Lower lobe of right lung (tissue), 2 donors: ENCODE measurements around the gene TSPAN9. TPM values are rescaled to one million over a fixed set of nuclear protein-coding genes. Genes with fewer than 3 reads are reported as not detected.

Experiments used
- ATAC-seq, 2 donors: fragments of 200-7000 bp; cut with Tn5 transposase; one replicate each; pipeline ENCODE4 v1.9.1; 2020 to 2022; ENCODE audit warnings: mild to moderate bottlenecking in 2 of 2, moderate library complexity in 2 of 2
- DNase-seq: peaks from one replicate; pipeline ENCODE4 v3.0.0-alpha.2; 2020
- H3K27ac ChIP-seq: fragments of 200-600 bp; one replicate; pipeline ENCODE4 v1.8.0; 2022
- H3K27me3 ChIP-seq: fragments of 200-600 bp; one replicate; pipeline ENCODE4 v1.8.0; 2022; ENCODE audit warnings: low read depth
- H3K36me3 ChIP-seq: fragments of 200-600 bp; one replicate; pipeline ENCODE4 v1.8.0; 2022; ENCODE audit warnings: mild to moderate bottlenecking
- H3K4me1 ChIP-seq: fragments of 200-600 bp; one replicate; pipeline ENCODE4 v1.8.0; 2022
- H3K4me3 ChIP-seq: fragments of 200-600 bp; one replicate; pipeline ENCODE4 v1.8.0; 2022; ENCODE audit warnings: mild to moderate bottlenecking
- H3K9me3 ChIP-seq: fragments of 200-600 bp; one replicate; pipeline ENCODE4 v1.8.0; 2022
- intact Hi-C: fragments of 100-400 bp; cut with DNase I; formaldehyde crosslinking; loops from one replicate; pipeline ENCODE4 v1.11.0; 2022
- total RNA-seq: library from RNA; stranded (reverse); fragmentation: NEBNext Ultra II Directional; extraction: Animal tissue kit (Norgen Biotek cat#: 25700); gene quantifications from one replicate; pipeline ENCODE4 v1.2.1, GENCODE V29; 2021
- TF ChIP-seq, protein P1 (sequence below): fragments of 200-600 bp; IDR thresholded peaks from one replicate; pipeline ENCODE4 v1.8.0; 2022; ENCODE audit warnings: antibody characterized with exemption, mild to moderate bottlenecking
- donor health status: DM: no; HTN: yes; CAD: no; lungs with severe emphysema.

Gene TSPAN9
- total RNA-seq, 1 donor from 2014 or later, result 61.1 TPM

DNA sequence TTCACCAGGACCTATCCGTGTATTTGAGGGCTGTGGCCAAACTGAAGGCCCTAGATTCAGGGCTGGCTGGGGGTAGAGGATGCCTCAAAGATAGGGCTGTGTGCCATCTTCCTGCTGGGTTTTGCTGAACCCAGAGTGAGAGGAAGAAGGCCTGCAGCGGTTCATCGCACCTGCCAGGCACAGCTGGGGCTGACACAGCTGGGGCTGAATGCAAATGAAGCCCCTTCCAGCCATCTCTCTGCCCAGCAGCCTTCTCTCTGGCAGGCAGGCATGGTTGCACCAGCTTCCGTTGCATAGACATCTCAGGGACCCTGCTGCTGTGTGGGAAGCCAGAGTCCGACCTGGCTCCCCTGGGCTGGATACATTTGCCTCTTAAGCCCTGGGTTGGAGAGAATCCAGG lies 152.4 kb downstream of the TSPAN9 start:
- H3K4me1 ChIP-seq, result peaks cover 22% of the 10 kb centered on the region
- ATAC-seq (no peak), DNase-seq (no peak)
- TF ChIP-seq, protein P1, sequence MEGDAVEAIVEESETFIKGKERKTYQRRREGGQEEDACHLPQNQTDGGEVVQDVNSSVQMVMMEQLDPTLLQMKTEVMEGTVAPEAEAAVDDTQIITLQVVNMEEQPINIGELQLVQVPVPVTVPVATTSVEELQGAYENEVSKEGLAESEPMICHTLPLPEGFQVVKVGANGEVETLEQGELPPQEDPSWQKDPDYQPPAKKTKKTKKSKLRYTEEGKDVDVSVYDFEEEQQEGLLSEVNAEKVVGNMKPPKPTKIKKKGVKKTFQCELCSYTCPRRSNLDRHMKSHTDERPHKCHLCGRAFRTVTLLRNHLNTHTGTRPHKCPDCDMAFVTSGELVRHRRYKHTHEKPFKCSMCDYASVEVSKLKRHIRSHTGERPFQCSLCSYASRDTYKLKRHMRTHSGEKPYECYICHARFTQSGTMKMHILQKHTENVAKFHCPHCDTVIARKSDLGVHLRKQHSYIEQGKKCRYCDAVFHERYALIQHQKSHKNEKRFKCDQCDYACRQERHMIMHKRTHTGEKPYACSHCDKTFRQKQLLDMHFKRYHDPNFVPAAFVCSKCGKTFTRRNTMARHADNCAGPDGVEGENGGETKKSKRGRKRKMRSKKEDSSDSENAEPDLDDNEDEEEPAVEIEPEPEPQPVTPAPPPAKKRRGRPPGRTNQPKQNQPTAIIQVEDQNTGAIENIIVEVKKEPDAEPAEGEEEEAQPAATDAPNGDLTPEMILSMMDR, result no peak
- H3K36me3 ChIP-seq, result no peaks in the 10 kb centered on the region
- intact Hi-C loops, result no loop called here
- no peak overlapping the region for H3K27ac ChIP-seq
- H3K27me3 ChIP-seq, result no peaks in the 10 kb centered on the region
- no peaks in the 10 kb centered on the region for H3K9me3 ChIP-seq
- no peak overlapping the region for H3K4me3 ChIP-seq

DNA sequence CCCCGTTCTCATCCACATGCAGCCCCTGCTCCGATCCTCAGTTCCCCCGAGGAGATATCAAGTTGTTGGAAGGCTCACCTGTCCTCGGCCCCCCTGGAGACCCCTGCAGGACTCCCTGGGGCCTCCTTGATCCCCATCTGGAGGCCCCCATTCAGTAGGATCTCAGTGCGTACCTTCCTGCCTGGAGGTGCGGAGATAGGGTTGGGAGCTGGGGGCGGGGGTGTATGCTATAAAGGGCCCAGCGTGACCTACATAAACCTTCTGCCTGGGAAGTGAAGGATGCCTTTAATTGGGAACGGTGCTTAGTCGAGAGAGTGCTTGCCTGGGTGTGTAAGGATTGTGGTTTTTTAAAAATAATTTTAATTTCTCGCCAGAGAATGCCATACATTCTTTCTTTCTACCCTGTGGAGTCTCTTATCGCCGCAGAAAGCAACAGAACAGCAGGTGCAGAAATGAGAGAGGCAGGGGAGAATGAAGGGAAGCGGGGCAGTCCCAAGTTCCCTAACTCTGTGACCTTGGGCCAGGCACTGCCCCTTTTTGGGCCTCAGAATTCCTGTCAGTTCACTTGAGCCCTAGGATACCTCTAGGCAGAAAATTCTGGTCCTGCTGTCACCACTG lies 153.7 kb downstream of the TSPAN9 start:
- no peaks in the 10 kb centered on the region for H3K27me3 ChIP-seq
- H3K9me3 ChIP-seq, result no peaks in the 10 kb centered on the region
- TF ChIP-seq, protein P1, result no peak
- no peak overlapping the region for H3K27ac ChIP-seq
- peaks cover 11% of the 10 kb centered on the region for H3K4me1 ChIP-seq
- no peak overlapping the region for H3K4me3 ChIP-seq
- intact Hi-C loops, result no loop called here
- DNase-seq, result no peak
- no peak for ATAC-seq
- H3K36me3 ChIP-seq, result no peaks in the 10 kb centered on the region

DNA sequence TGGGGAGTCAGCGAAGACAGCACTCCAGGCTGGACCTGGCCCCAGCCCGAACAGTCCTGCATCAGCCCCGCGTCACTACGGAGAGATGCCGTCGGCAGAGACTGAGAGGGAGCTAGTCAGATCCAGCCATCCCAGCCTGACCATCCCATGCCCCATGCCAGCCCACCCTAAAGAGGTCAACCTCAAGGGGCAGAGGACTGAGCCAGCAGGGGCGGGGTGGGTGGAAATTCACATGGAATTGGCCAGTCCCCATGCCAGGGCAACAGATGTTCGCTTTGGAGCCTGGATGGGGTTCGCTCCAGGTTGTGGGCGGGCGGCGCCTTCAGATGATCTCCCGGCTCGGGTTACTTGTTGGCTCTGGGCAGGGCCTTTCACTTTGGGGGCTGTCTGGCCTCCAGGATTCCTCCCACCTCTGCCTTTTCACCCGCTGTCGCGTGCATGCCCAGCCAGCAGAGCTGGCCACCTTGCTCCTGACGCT lies 154.3 kb downstream of the TSPAN9 start:
- TF ChIP-seq, protein P1, result no peak
- ATAC-seq (peak; percentile 35 to 43), DNase-seq (no peak)

DNA sequence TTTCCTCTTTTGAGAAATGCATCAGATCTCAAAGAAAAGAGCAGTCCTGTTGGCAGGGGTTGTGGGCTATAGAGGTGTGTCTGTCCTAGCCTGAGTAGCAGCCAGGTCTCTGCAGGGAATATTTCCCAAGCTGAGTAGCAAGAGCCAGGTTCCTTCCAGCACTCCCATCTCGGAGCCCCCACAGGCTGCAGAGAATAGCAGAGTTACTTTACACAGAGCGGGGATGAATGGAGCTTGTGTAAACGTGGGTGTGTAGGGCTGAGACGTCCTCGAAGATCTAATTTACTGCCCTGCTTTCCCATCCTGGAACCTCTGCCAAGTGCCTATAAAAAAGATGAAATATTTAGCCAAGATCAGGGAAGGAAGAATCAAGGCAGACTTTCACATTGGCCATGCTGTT lies 156.6 kb downstream of the TSPAN9 start:
- intact Hi-C loops, result no loop called here
- Histone ChIP-seq H3K4me3 (no peak overlapping the region), H3K36me3 (no peaks in the 10 kb centered on the region), H3K27me3 (no peaks in the 10 kb centered on the region), H3K27ac (no peak overlapping the region), H3K9me3 (no peaks in the 10 kb centered on the region), H3K4me1 (peaks cover 9% of the 10 kb centered on the region)
- DNase-seq (no peak), ATAC-seq (no peak)
- TF ChIP-seq, protein P1, result no peak

More for the DNA sequence above, 154.3 kb downstream of the TSPAN9 start:
- Histone ChIP-seq H3K9me3 (no peaks in the 10 kb centered on the region), H3K4me3 (no peak overlapping the region), H3K36me3 (no peaks in the 10 kb centered on the region), H3K4me1 (peaks cover 9% of the 10 kb centered on the region), H3K27me3 (no peaks in the 10 kb centered on the region), H3K27ac (no peak overlapping the region)
- intact Hi-C loops, result no loop called here

DNA sequence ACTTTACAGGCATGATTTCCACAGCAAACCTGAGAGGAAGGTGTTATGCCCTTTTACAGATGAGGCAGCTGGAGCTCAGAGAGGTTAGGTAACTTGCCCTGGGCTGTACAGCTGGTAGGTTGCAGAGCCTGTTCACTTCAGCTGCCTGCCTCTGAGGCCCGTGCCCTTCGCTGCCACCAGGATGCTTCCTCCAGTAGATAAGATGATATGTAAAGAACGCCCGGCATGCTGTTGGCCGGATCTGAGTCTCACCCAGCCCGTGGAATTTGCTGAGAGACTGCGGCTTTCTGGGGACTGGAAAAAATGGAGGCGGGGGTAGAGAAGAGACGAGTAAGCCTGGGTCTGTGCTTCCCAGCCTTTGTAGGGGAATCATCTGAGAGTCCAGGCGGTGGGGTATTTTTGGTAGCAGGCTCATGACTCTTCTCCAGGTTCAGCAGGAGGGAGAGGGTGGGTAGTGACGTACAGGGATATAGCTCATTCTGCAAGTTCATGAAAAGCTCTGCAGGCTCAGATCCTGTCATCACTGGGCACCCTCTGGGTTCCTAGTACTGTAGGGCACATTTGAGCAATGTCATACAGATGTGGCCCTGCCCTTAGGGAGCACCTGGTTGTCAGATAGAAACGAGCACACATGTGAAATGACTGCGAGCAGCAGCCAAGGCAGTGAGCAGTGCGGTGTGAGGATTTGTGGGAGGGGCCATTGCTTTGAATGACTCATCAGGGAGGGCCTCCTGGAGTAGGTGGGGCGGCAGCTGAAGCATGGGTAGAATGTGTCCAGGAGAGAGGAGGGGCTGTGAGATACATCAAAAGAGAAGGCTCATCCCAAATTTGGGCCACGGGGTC lies 159.4 kb downstream of the TSPAN9 start:
- ATAC-seq, result peak in 1 of 2 donors; percentile 56

More for the DNA sequence above, 159.4 kb downstream of the TSPAN9 start:
- H3K4me1 ChIP-seq, result peaks cover 2% of the 10 kb centered on the region
- H3K4me3 ChIP-seq, result no peak overlapping the region
- TF ChIP-seq, protein P1, result no peak
- no peaks in the 10 kb centered on the region for H3K36me3 ChIP-seq
- no peak overlapping the region for H3K27ac ChIP-seq
- H3K27me3 ChIP-seq, result no peaks in the 10 kb centered on the region
- H3K9me3 ChIP-seq, result no peaks in the 10 kb centered on the region
- no peak for DNase-seq
- intact Hi-C loops, result no loop called here
